Hepatic stellate cell (primary cell): ENCODE results near the gene SEMA6C.

Experiments
- DNase-seq: peaks from one replicate; pipeline ENCODE4 v3.0.0; 2011; ENCODE audit warnings: low spot score

SEMA6C gene

DNA sequence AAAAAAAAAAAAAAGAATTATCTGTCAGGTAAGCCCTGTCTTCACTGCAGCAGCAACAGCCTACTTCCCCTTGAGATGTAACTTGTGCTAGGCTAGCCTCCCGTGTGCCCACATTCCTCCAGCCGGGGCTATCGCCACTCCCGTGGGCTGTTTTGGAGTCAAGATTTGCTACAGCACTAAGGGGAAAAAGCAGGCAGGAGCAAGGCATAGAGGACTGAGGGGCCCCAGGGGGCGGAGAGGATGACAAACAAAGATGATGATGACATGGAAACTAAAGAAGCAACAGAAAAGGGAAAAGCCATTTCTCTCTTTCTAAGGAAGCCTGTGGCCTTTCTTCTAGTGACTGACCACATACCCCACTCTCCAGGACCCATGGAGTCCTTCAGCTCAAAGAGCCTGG, 11.9 kb upstream of the SEMA6C start:
- DNase-seq, result no peak

DNA sequence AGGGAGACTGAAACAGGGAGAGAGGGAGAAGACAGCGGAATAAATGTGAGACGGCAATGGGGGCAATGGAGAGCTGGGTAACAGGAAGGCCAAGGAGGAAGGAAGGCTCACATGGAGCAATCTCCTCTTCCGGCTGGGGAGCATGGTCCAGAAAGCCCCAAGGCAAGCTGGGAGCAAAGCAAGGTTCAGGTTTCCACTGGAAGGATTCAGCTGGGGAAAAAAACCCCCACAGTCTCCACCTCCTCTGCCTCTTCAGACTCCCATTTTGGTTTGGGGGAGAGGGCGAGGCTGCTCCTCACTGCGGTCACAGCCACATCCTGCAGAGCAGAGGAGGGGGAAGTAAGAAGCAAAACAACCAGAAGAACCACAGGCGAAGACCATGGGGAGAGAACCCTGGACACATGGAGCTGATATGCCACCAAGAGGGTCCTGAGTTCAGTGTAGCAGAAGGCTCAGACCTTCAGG, 10.7 kb upstream of the SEMA6C start:
- DNase-seq, result no peak

DNA sequence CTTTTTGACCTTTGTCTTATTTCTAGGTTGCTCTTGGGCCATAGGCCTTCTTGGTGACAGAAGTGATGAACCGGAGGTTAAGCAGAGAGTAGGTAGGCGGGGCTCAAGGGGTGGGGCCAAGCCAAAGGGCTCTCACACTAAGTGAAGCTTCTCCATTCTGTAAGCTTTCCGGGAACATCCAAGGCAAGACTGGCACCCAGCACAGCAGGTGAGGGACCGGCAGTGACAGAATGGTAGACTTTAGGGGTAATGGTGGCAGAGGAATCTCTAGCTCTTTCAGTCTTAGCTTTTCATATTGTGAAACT, 10.0 kb upstream of the SEMA6C start, which contains the start of gene TNFAIP8L2:
Gene TNFAIP8L2 (plus strand): TSS at position 135 of the 305 bp plus-strand sequence. CDS start 2,049 bp downstream, outside the sequence.
- DNase-seq, result no peak

DNA sequence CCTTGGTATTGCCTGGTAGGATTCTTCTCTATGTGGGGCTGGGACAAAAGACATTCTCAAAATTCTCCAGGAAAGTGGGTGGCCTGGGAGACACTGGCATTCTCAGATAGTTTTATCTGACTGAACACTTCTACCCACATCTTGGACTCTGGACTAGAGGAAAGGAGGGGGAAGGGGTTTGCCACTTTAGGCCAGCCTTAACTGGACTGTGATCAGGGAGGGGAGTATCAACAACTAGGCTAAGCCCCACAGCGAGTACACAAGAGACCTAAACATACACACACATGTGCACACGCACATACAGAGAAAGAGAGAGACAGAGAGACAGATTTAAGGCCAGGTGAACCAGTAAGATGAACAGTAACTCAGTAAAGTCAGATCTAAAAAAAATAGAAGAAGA, 1.2 kb upstream of the SEMA6C start:
- DNase-seq, result no peak

DNA sequence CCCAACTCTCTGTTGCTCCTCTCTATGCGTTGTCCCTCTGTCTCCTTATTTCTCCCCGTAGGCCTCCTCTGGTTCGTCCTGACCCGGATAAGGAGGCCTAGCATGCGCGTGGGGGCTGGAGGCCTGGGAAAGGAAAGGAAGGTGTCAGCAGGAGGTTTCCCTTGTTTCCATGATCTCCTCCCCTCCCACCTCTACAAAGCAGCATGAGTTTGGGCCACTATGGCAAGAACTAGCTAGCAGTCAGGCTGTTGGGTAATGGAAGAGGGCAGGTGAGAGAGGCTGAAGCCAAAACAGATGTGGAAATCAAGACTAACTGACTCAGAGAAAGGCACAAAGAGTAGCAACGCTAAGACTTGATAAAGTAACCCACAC, 687 bp upstream of the SEMA6C start:
- DNase-seq, result no peak

DNA sequence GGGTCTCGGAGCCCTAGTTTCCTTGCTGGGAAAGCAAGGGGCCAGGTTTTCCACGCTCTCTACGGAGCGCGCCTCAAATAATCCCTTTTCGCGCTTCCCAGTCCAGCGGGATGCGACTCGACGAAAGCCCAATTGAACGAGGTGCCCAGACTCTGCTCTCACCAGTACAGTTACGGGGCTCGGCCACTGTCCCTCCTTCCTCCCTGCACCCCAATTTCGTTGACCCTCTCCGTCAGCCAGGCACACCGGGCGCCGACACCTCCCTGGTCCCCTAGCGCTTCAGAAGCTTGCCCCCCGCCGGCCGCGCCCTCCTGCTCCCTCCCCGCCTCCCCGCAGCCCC, 389 bp downstream of the SEMA6C start:
- DNase-seq, result no peak

DNA sequence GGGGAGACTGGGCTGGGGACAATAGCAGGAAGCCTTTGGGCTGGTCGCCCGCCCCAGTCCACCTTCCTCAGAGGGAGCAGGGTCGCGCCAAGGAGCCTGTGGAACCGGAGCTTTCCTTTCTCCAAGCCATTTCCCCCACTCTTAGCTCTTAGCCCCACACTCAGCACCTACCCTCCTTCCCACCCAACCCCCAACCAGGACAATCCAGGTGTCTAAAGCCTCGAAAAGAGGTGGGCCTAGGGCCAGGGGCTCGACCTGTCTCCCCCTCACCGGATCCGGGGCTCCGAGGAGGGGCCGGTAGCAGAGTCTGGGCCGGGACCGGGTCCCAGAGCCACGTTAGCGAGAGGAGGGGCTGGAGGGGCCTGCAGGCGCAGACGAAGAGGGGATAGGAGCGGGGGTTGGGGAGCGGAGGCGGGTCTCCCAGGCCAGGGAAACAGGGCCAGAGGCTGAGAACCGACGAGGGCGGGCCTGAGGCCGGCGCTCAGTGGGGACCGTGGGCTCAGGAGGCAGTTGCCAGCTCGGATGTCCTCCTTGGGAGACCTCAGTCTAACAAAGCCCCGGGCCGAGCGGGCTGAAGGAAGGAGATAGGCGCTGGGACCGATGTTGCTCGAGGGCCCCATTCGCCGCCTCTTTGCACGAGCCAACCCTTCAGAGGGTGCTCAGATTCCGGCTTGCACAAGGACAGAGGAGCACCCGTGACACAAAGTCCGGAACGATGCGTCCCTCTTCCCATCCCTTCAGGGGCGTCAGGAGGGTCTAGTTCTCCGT, 943 bp downstream of the SEMA6C start:
- DNase-seq, result no peak

DNA sequence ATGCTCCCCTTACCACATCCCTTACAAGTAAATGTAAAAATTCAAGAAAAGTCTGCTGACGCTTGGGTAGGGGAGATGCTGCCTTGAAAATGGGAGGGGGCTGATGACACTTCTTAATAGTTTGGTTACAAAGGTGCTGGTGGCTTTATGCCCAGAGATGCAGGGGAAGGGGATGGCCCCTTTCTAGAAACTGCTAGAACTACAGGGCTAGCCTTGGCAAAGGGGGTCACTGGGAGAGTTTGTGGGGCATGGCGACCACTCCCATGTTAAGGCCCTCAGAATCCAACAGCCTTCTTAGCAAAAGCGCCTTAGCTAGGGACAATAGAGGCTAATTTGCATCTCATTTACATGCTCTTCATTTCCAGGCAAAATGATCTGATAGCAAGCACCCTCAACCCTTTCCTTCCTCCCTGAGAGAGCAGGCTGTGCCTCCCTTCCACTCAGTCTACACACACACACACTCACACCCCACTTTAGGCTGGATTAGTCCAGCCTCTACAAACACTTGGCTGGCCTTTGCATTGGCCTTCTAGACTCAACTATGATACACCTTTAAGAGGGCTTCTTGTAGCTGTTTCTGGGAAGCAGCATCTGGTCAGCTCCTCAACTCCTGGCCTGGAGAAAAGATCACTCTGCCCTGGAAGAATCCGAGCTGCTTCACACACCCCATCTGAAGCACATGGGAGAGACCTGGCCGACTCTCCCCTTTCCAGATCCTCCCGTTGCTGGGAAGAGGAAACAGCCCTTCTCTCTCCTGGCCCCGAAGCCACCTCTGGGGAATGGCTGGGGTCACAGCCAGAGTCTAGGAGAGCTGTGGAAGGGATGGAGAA, 1.7 kb downstream of the SEMA6C start:
- no peak for DNase-seq

DNA sequence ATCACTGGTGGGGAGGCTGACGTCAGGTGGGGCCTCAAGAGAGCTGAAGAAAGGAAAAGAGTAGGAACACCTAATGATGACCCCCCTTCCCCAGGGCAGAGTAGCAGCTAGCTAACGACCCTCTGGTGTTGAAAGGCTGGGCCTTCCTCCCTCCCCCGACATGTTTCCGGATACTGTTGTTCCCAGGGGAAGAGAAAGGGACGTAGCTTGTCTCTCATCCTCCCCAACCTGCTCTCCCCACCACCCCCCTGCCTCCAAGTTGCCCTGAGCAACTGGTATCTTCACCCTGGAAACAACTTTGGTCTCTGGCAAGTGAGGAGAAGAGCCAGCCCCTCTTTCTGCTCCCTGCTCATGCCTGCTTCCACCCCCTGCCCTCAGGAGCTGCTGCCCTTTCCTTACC, 2.4 kb downstream of the SEMA6C start:
- no peak for DNase-seq

DNA sequence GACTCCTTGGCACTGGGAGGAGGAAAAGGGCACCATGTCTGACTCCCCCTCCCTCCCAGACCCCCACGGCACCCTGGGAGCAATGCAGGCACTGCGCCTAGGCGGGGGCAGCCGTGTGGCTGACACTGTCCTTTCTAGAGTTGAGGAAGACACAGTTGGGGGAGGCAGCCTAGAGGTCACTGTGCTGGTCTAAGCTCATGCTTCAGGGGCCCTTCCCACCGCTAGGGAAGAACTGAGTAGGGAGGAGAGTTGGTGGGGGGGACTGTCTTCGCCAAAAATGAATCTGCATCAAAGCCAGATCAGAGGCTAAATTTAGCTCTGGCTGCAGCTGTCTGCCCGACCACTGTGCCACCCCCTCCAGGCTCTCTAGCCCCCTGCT, 3.4 kb downstream of the SEMA6C start:
- no peak for DNase-seq

DNA sequence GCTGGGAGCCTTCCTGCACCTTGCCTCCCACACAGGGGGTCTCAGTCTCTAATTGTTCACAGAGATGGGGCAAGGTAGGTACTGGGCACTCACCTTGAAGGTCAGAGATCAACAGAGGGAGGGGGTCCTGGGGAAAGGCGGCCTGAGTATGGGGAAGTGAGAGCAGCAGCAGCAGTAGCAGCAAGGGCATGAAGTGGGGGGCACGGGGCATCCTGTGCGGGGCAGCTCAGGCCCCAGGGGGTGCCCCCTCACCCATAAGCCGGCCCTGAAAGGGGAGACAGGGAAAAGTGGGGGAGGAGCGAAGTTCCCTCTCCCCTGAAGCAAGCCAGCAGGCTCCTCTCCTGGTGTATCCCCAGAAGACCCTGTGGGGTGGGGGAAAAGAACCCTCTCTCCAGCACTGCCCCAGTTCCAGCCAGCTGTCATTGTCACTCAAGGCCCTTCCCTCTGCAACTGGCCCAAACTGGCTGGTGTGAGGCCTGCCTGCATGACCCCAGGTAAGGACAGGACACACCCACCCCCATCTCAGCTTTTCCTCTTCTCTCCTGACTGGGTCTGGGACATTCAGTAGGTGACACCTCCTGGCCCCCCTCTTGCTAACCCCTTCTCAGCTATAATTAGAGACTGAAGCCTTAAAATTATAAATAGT, 3.9 kb downstream of the SEMA6C start:
- no peak for DNase-seq

DNA sequence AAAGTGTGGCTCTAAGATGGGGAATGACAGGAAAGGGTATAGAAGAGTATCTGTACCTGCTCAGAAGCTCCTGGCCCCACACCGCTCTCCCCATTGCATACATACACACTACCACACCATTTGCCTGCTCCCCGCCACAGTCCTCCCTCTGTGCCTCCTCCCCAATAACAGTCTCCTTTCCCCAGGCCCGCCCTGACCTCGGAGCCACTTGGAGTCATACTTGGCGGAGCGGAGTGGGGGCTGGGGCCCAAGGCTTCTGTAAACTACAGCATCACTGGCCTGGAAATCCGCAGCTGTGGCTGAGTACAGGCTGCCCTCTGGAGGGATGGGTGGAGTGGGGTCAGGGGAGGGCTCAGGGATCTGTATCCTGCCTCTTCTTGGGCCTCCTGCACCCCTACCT, 8.6 kb downstream of the SEMA6C start:
- DNase-seq, result no peak

DNA sequence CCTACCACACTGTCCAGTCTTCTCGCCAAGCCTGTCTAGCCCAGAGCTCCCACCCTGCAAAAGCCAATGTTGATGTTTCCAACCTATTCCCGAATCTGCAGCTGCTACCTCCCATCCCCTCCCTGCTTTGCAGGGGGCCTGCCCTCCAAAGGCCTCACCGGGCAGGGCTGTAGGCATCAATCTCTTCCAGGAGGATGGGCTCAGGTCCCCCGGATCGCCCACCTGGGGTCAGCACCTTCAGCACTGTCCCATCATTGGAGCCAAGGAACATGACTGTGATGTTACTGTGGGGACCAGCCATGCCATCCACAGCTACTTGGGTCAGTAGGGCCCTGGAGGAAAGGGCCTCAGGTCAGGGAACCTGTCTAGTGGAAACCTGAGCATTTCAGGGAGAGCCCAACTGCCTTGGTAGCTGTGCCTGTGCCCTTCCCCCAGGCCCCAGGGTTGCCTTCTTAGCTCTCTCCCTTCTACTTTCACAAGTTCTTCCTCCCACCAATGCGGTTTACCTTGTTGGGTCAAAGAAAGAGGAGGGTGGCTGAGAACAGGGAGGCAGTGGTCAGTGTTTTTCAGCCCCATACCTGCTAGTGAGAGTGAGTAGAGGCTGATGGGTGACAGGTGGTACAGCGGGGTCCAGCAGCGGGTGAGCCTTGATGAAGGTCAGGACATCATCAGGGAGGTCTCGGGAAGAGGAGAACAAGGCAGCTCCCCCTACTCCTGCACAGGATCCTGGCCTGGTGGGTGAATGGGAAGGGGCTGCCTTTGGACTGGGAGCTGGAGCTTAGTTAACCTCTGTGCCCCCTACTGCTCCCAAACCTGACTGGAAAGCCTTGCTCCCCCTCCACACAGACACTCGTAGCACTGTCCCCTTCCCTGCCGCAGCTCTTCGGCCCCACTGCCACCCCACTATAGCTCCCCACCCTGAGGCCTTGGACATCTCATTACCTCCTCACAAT, 10.7 kb downstream of the SEMA6C start:
- DNase-seq, result no peak

DNA sequence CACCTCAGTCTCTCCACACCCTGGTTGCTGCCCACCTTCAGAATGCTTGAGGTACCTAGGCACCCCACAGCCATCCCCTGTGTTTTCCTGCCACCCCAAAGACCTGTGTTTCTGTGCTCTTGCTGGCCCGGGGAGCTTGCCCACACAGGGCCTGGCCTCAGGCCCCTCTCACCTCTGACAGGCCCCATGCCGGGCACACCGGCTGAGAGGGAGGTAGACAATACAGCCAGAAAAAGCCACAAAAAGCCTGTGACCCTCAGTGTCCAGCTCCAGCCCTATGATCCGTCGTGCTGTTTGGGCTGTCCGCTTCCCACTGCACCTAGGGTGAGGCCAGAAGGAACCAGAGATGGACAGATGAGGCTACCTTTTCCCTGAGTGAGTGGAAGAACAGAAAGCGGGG, 11.4 kb downstream of the SEMA6C start:
- no peak for DNase-seq

DNA sequence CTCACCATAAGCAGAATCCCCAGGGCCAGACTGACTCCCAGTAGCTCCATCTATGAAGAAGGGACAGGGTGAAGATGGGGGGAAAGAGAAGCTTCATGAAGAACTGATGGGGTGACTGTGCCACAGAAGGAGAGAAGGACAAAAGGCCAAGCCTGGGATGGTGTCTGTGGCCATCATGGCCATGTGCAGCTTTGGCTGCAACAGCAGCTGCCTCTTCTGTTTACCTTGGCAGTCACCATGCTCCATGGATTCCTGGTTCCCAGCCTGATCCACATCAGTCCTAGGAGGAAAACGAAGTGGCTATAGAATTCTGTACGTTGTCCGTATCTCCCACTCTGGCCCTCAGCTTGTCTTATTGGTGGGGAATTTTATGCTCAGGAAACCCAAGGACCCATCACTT, 12.0 kb downstream of the SEMA6C start:
- no peak for DNase-seq

DNA sequence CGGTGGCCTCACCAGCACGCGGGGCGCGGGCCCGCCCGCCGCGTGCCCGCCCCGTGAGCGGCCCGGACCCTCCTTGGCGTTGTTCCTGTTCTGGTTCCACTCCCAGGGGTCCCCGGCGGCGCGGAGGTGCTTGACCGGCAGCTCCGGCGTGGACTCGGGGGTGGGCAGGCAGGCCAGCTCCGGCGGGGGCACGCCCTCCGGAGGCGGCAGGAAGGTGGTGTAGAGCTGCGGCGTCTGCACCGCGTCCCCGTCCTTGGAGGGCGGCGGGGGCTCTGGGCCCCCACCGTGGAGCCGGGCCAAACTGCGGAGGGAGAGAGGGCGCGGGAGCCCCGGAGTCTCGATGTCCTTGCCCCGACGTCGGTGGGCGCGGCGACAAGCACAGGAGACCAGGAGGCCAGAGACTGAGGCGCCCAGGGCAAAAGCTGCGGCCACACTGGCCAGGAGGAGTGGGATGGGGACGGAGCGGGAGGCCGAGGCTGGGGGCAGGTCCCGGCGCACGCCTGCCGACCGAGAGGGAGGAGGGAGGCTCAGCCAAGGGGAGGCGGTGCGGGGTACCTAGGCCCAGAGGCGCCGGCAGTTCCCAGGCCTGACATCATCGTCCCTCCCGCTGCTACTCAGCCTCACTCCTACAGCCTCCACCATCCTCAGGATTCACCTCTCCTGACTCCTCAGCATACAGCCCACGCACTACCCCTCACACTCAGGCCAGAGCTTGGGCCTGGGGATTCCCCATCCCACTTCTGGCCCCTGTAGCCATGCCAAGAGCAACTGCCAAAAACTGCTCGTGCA, 13.2 kb downstream of the SEMA6C start:
- no peak for DNase-seq

DNA sequence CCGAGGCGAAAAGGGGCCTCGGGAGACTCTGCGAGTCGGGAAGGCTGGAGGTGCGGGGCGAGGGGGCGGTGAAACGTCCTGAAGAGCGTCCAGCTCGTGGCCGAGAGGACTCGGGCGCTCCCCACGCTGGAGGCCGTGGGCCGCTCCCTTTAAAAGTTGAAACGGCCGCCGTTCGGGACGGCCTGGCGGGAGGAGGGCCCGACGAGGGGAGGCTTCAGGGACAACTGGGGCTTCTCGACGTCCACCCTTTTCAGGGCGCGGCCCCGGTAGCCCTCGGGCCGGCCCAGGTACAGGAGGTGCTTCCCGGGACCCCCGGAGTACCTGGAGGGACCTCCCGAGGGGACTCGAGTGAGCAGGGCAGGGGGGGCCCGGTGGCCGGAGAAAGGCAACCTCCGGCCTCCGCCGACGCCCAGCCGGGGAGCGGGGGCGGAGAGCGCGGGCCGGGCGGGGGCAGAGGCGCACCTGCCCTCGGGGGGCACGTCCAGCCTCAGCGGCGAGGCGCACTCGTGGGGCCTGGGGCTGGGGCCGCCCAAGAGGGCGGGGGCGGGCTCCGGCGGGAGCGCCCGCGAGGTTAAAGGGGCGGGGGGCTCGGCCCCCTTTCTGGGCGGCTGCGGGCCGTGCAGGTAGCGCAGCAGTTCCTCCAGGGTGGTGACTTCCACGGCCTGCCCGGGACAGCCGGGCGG, 14.0 kb downstream of the SEMA6C start:
- DNase-seq, result no peak

DNA sequence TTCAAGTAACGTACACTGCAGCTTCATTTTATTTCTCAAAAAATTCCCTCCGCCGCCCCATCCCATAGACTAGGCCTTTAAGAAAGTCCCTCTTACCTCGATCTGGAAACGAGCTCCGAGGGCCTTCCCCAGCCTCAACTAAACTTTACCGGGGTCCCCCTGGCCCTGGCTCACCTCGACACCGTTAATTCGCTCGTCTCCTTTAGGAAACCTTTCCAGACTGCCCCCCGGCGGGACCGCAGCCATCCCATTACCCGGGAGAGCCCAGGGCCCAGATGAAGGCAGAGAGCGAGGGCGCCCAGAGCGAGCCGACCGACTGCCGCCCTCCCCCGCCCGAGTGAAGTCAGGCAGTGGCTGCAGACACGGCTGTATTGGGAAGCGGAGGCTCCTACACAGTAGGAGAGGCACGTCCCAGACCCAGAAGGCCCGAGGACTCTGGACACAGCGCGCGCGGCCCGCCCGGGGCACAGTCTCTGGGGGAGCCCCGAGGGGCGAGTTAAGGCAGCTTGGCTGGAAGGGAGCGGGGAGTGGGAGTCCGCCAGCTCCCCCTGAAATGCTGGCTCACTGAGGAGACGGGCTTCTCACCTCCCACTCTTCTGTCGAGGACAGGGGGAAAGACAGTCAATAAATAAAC, 14.6 kb downstream of the SEMA6C start:
- DNase-seq, result peak; percentile 51

DNA sequence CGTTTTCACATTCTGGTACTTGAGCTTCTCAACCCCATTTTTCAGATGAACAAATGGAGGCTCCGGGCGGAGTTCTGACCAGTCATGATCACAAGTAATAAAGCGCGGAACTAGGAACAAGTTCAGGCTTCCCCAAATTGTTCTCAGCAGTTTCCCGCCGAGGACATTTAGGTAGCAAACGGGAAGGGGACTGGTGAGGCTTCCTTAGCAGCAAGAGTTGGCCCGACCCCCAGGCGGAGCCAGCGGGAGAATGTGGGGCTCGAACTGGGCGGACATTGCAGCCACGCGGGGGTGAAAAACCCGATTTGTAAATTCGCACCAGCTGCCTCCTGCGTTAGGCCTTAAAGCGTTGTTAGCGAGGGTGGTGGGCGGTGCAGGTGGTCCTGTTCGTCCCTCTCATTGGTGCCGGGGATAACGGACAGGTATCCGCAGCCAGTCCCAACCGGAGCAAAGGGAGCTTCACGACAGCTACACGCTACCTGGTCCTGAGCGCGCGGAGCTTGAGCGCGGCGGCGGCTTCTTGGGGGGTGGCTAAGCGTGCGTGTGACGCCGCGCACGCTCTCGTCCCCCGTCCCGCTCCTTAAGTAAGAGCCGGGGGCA, 15.3 kb downstream of the SEMA6C start:
- peak; percentile 87 for DNase-seq

DNA sequence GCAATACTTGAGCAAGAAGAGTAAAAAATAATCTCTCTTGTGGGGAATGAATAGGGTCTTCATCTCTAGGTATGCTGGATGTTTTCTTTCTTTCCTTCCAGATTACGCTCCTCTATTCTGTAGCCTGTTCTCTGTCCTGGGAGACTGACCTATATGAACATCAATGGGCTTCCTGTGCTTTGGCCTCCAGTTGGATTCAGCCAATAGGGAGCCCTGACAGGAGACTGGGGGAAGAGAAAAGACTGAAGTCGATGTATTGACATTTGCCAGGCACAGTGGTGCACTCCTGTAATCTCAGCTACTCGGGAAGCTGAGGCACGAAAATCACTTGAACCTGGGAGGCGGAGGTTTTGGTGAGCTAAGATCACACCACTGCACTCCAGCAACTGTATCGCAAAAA, 17.6 kb downstream of the SEMA6C start:
- DNase-seq, result no peak
